Measurements from ENCODE around the gene C8B.

The C8B gene

GRCh38 chr1:56927986-56928385 is 37.8 kb downstream of the C8B start:
- DNase-seq = no peak

- no peak for DNase-seq
Measured at GRCh38 chr1:56927171-56927570, 38.6 kb downstream of the C8B start.

GRCh38 chr1:56925193-56925592 is 40.6 kb downstream of the C8B start:
- no peak for DNase-seq

- no peak for DNase-seq
Measured at GRCh38 chr1:56924116-56924515, 41.7 kb downstream of the C8B start.

DNA sequence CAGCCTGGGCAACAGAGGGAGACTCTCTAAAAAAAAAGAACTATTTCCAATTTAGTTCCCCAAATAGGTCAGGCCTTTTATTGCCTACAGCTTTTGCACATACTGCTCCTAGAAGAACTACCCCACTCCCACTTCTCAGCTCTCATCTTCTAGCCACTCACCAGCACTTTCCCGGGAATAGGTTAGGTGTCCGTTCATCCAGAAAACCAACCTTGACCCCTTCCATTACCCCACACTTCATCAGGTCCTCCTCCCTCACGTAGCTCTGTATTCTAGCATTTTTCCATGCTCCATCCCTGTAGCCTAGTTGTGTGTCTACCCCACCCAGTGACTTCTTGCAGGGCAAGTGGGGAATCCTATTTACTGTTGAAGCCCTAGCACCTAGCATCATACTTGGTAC is 42.6 kb downstream of the C8B start:
- DNase-seq = no peak

DNA sequence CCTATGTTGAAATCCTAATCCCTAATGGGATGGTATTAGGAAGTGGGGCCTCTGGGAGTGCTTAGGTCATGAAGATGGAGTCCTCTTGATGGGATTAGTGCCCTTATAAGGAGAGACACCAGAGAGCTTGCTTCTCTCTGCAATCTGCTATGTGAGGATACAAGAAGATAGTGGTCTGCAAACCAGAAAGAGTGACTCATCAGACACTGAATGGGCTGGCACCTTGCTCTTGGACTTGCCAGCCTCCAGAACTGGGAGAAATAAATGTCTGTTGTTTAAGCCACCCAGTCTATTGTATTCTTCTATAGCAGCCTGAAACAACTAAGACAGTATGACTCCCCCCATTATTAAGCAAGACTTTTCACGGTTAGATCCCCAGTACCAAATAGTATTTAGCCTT is 43.3 kb downstream of the C8B start:
- DNase-seq = no peak

GRCh38 chr1:56922070-56922469 is 43.7 kb downstream of the C8B start:
- DNase-seq = no peak

GRCh38 chr1:56921479-56921878 is 44.3 kb downstream of the C8B start:
- DNase-seq = no peak

DNA sequence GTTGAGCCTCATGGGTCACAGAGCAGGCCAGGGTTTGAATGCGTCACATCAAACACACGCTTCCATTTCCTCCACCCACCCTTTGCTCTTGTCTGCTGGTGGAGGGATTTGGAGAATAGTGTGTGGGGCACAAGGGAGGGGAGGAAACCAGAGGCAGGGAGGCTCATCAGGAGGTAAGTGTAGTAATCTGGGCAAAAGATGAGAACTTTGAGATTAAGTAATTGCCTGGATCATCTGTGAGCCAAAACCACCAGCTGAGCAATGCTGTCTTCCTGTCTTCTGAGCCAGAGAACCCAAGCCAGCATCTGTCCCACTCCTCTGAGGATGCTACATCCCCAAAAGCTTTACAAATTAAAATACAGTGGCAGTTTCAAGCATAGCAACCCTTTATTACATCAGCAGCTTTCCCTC is 45.2 kb downstream of the C8B start:
- no peak for DNase-seq

DNA sequence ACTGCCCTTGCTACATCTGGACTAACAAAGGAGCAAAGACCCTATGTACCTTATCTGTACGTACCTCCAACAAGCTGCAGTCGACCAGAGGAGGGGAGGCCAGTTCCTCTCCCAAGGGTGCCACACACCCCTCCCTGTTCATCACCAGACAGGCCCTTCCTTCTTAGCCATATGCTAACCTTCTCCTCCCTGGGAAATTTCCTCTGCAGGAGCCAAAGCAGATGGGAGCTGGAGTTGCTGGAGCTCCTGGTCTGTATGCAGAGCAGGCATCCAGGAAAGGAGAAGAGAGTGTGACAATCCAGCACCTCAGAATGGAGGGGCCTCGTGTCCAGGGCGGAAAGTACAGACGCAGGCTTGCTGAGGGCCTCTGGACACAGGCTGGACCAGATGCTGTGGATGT is 48.5 kb downstream of the C8B start:
- DNase-seq = no peak

DNA sequence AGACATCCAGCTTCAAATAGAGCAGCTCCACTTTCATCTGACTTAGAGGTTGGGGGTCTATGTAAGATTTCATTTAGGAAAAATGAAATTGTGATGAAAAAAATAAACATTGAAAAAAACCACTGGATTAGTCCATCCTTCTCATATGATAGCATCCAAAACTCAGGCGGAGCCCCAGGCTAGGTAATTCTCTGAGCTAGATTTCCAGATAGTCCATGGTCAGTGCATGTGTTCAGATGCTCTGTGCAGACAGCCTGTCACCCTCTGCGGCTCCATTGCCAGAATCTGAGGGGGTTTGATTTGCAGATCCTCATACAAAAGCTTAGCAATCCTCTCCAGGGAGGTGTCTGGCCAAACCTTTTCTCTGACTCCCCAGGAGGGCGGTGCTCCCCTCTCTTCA is 49.2 kb downstream of the C8B start:
- no peak for DNase-seq

- DNase-seq = no peak
Measured at GRCh38 chr1:56915960-56916359, 49.9 kb downstream of the C8B start.

- DNase-seq = no peak
Measured at GRCh38 chr1:56912325-56912724, 53.5 kb downstream of the C8B start.

DNA sequence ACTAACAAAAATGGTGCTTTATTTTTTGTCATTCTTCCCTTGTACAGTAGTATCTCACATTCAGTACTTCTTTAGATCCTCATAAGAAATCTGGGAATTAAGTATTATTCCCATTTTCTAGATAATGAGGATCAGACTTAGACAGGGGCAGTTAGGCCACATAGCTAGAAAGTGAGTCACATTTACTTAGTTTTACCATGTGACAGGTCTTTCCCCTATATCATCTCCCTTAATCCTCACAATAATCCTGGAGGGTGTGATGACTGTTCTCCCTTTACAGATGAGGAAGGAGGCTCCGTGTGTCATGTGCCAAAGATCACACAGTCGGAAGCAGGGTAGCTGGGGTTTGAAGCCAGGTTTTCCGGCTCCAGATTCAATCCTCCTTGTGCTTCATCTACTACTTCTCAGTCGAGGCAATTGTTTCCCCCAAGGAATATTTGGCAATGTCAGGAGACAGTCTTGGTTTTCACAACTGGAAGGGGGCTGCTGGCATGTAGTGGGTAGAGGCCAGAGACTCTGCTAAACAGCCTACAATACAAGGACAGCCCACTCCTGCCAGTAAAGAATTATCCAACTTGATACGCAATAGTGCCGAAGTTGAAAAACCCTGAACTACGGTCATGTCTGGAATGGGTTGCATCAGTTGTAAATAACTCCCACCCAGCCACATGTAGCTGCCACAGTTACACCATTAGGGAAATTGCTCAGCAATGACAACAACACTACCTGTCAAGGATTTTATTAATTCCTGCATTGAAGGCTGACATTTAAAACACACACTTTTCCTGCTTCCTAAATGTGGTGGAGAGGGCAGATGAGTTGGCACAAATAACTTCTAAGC is 54.5 kb downstream of the C8B start:
- DNase-seq = no peak

- DNase-seq = peak; percentile 91
Measured at GRCh38 chr1:56910441-56910985, 55.3 kb downstream of the C8B start.

GRCh38 chr1:56908619-56909221 is 57.1 kb downstream of the C8B start:
- DNase-seq = peak; percentile 59

- no peak for DNase-seq
Measured at GRCh38 chr1:56905667-56906066, 60.1 kb downstream of the C8B start.

- DNase-seq = no peak
Measured at GRCh38 chr1:56904663-56905397, 61.0 kb downstream of the C8B start.

- DNase-seq = no peak
Measured at GRCh38 chr1:56903778-56904177, 62.0 kb downstream of the C8B start.

- no peak for DNase-seq
Measured at GRCh38 chr1:56901716-56902115, 64.1 kb downstream of the C8B start.

GRCh38 chr1:56898879-56899278 is 66.9 kb downstream of the C8B start:
- DNase-seq = no peak

- no peak for DNase-seq
Measured at GRCh38 chr1:56898005-56898373, 67.8 kb downstream of the C8B start.

- no peak for DNase-seq
Measured at GRCh38 chr1:56897150-56898004, 68.4 kb downstream of the C8B start.

All from GF-D8 (cell line).